Measurements from ENCODE around the gene PTAFR.

Gene PTAFR

DNA sequence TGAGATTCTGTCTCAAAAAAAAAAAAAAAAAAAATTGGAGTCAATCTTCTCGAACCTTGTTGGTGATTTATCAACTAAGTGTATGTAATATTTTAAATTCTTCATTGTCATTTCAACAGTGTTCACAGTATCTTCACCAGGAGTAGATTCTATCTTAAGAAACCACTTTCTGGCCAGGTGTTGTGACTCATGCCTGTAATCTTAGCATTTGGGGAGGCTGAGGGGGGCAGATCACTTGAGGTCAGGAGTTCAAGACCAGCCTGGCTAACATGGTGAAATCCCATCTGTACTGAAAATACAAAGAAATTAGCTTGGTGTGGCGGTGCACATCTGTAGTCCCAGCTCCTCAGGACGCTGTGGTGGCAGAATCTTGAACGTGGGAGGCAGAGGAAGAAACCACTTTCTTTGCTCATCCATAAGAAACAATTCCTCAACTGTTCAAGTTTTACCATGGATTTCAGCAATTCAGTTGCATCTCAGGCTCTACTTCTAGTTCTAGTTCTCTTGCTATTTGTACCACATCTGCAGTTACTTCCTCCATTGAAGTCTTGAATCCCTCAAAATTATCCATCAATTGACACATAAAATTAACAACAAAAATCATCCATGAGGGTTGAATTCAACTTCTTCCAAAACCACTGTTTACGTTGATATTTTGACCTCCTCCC is 57.7 kb downstream of the PTAFR start:
- no peak for DNase-seq (ENCODE audit: low read depth)

DNA sequence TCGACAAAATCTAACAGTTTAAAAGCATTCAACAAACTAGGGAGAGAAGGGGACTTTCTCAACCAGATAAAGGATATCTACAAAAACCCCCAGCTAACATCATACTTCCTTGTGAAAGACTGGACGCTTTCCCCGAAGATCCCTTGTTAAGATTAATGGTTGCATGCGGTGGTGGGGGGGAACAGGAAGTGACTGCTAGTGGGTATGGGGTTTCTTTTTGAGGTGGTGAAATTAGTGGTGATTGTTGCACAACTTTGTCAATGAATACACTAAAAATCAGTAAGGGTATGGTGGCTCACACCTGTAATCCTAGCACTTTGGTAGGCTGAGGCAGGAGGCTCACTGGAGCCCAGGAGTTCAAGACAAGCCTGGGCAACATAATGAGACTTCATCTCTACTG is 61.2 kb downstream of the PTAFR start:
- DNase-seq (ENCODE audit: low read depth): peak; percentile 62

DNA sequence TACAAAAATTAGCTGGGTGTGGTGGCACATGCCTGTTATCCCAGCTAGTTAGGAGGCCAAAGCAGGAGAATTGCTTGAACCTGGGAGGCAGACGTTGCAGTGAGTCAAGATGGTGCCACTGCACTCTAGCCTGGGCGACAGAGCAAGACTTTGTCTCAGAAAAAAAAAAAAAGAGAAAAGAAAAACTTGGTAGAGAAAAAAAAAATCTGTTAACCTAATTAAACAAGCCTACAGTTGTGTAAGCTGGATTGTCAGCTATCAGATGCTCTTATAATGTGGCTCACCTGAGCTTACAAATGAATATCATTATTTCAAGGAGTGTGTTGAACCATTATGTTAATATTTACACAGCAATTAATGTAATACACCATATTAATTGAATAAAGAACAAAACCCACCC is 61.6 kb downstream of the PTAFR start:
- DNase-seq (ENCODE audit: low read depth): no peak

DNA sequence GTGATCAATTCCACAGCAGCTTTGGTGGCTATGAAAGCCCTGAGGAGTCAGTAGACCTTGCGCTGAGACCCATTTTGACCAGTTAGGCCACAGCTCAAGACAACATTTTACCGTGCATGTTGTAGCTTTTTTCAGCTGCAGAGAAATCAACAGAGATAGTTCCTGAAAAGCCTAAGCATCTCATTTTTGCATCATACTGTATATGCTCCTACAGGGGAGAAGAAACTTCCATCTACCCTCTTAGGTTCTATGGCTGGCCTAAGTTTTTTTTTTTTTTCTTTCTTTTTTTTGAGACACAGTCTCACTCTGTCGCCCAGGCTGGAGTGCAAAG is 63.3 kb downstream of the PTAFR start:
- DNase-seq (ENCODE audit: low read depth): no peak

DNA sequence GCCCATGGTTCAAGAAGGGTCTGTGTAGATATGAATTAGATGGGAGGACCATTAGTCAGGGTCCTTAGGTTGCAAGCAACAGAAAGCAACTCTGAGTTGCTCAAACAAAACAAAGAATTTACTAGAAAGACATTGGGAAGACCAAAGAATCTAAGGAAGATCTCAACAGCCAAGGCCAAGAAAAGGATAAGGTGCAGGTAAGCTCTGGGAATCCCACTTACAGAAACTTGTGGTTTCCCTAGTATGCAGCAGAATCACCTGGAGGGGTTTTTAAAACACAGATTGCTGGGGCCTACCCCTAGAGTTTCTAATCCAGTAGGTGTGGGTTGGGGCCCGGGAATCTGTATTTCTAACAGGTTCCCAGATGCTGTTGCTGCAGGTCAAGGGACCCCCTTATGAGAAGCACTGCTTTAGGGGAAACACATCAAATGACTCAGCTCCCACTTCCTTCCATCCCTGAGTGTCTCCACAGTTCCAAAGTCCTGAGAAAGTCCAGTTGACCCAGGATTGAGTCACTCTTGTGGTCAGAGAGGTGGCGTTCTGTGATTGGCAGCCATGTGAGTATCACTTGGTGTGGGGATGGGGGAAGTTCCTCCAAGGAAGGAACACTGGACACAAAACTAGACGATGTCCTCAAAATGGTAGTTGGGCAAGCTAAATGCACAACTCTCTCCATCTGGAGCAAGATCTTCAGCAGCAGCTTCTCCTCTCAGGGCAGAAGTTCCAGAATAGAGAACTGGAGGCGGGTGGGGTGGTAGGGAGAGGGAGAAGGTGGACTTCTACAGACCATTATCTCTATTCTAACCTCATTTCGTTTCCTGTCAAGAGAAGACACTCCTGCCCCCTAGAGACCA is 63.9 kb downstream of the PTAFR start:
- peak; percentile 83 for DNase-seq (ENCODE audit: low read depth)

DNA sequence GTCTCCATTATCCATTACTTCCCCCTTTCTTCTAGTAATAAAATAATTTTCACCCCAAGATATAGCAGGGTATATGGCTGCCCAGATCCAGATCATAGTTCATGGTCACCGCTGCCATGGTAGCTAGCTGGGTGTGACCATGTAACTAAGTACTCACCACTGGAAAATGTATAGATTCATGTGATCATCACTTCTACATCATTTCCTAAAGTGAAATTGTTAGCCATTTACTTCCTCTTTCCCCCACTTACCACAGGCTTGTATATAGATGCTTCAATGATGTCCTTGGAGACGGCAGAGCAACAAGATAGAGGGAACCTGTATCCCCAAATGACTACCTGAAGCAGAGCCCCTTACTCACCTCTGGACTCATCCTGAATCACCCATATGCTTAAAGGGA is 65.3 kb downstream of the PTAFR start:
- DNase-seq (ENCODE audit: low read depth): no peak

DNA sequence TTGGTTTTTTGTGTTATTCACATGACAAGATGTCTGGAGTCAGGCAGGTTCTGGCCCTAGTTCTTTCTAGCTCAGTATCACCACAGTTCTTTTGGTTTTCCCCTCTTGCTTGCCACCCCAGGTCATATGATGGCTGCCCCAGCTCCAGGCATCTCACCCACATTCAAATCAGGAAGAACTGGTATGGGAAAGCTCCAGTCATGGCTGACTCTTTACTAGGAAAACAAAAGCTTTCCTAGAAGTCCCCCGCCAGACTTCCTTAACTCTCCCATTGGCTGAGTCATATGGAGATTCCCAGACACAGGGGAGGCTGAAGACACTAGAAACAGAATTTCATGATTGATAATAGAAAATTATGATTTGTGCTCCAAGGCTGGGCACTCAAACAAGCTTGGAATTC is 65.9 kb downstream of the PTAFR start:
- no peak for DNase-seq (ENCODE audit: low read depth)

DNA sequence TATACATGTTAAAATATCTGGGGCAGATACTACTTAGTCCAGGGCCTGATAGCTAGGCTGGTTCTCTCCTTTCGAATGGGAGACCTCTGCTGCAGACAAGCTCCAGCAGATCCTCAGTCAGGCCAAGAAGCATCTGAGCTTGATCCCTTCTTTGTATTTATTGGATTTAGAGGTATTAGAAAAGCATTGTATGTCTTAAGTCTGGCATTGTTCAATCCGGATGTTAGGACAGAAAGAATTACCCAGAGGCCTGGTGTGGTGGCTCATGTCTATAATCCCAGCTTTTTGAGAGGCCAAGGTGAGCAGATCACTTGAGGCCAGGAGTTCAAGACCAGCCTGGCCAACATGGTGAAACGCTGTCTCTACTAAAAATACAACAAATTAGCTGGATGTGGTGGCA is 66.9 kb downstream of the PTAFR start:
- no peak for DNase-seq (ENCODE audit: low read depth)

DNA sequence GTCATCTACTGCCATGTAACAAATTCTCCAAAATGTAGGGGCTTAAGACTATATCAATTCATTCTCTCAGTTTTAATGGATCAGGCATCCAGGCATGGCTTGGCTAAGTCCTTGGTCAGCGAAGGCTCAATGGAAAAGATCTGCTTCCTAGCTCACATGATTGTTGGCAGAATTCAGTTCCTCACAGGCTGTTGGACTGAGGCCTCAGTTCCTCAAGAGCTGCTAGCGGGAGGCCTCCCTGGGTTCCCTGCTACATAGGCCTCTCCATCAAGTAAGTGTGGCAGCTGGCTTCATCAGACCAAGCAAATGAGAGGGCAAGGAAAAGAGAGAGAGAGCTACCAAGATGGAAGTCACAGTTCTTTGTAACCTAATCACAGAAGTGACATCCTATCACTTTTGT is 68.5 kb downstream of the PTAFR start:
- no peak for DNase-seq (ENCODE audit: low read depth)

DNA sequence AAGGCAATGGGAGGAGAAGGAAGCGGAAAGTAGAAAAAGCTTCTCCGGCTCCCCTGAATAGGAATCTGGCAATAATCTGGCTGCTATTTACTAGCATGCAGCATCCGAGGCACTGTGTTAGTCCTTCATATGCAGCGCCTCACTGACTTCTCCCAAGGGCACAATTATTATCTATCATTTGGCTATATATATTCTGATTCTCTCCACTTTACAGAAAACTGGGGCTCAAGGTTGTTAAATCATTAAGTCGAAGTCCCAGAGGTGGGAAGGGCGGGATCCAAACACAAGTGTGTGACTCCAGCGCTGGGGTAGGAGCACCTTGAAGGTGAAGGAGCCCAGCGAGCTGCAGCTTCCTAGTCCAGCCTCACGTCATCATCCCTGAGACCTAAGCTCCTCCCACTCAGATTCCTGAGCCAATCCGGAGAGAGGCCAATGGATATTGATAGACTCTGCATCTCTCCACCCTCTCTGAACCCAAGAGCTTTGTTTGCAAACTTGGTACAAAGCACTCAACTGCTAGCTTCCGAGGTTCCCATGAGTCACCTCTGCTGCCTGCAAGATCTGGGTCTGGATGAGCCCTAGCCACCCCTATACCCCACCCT is 71.5 kb downstream of the PTAFR start:
- no peak for DNase-seq (ENCODE audit: low read depth)

DNA sequence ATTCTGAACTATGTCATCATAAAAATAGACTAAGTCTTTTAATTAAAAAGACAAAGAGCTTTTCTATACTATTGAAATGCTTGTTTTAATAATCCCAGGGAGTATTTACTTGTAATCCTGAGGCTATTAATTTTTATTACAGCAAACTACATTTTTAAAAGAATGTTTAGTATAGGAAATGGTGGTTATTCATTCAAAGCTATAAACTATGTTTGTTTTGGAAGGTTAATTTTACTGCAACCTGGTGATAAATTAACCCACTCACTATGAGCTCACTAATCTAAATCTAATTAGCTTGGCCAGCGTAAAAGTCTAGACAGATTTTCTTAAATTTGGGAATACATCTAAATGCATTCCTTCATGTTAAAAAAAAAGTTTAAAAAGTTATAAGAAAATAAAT is 74.3 kb downstream of the PTAFR start:
- DNase-seq (ENCODE audit: low read depth): no peak

DNA sequence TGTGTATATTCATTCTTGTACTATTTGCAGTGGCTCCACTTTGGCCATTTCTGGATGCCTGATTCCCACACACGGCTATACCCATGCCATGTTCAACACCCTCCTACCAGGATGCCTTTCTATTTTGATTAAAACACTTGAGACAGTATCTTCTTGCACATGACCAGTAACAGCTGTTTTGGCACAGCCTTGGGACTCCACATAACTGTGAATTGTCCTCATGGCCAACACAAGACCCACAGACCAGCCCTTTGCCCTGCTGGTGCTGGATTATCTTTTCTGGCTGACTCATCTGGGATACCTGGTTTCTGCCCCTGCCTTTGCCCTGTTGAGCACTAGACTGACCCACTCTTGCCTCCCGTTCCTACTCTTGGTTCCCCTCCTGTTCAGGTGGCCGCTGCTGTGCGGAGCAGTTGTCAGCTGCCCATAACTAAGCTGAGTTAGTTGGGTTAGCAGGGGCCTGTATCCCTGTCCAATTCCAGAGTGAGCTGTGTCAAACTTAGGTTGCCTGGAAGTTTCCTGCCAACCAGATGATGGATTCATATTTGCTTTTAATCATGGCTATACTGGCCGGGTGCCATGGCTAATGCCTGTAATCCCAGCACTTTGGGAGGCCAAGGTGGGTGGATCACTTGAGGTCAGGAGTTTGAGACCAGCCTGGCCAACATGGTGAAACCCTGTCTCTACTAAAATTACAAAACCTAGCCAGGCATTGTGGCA is 77.3 kb downstream of the PTAFR start:
- no peak for DNase-seq (ENCODE audit: low read depth)
